HG03457 (cell line): ENCODE results near the gene ABCA1.
"Not testable (repeated sequence)": the region's sequence is repeated elsewhere in the genome, so short reads cannot be mapped to it uniquely, and the experiment has no call there.

Source experiments
- ATAC-seq: cut with Tn5 transposase; IDR thresholded peaks from one replicate; pipeline ENCODE4 v1.9.1; 2021; ENCODE audit warnings: moderate number of reproducible peaks; ENCODE audit not compliant: unreplicated experiment

The ABCA1 gene

GRCh38 chr9:104907278-104907951 lies 20.5 kb downstream of the ABCA1 start:
- no peak for ATAC-seq

GRCh38 chr9:104906441-104907277 lies 21.3 kb downstream of the ABCA1 start:
- no peak for ATAC-seq

- no peak for ATAC-seq
Measured at GRCh38 chr9:104905931-104906330, 22.0 kb downstream of the ABCA1 start.

- ATAC-seq, result no peak
Measured at GRCh38 chr9:104905153-104905901, 22.6 kb downstream of the ABCA1 start.

- no peak for ATAC-seq
Measured at GRCh38 chr9:104903609-104904008, 24.3 kb downstream of the ABCA1 start.

GRCh38 chr9:104900871-104901270 lies 27.1 kb downstream of the ABCA1 start:
- ATAC-seq, result no peak

GRCh38 chr9:104900324-104900723 lies 27.6 kb downstream of the ABCA1 start:
- no peak for ATAC-seq

- ATAC-seq, result no peak
Measured at GRCh38 chr9:104899759-104900247, 28.2 kb downstream of the ABCA1 start.

- ATAC-seq, result not testable (repeated sequence)
Measured at GRCh38 chr9:104898376-104898775, 29.6 kb downstream of the ABCA1 start.

GRCh38 chr9:104896131-104896530 lies 31.8 kb downstream of the ABCA1 start:
- no peak for ATAC-seq

- ATAC-seq, result no peak
Measured at GRCh38 chr9:104895572-104895971, 32.4 kb downstream of the ABCA1 start.

GRCh38 chr9:104892701-104893100 lies 35.3 kb downstream of the ABCA1 start:
- ATAC-seq, result no peak

- no peak for ATAC-seq
Measured at GRCh38 chr9:104890433-104890770, 37.6 kb downstream of the ABCA1 start.

- ATAC-seq, result no peak
Measured at GRCh38 chr9:104885818-104886709, 41.9 kb downstream of the ABCA1 start.

GRCh38 chr9:104883169-104883568 lies 44.8 kb downstream of the ABCA1 start:
- no peak for ATAC-seq

GRCh38 chr9:104882566-104882965 lies 45.4 kb downstream of the ABCA1 start:
- no peak for ATAC-seq

- no peak for ATAC-seq
Measured at GRCh38 chr9:104882086-104882485, 45.9 kb downstream of the ABCA1 start.

- no peak for ATAC-seq
Measured at GRCh38 chr9:104879555-104880309, 48.2 kb downstream of the ABCA1 start.

GRCh38 chr9:104876587-104876986 lies 51.4 kb downstream of the ABCA1 start:
- no peak for ATAC-seq

- ATAC-seq, result no peak
Measured at GRCh38 chr9:104875897-104876296, 52.1 kb downstream of the ABCA1 start.
